ENCODE results near the gene NOL6. TPM values are rescaled to one million over a fixed set of nuclear protein-coding genes. Genes with fewer than 3 reads are reported as not detected.
A peak's percentile ranks its signal among the peaks of the same experiment; 100 is the strongest.
"Not testable (repeated sequence)": the region's sequence is repeated elsewhere in the genome, so short reads cannot be mapped to it uniquely, and the experiment has no call there.

Gene NOL6
- total RNA-seq, 4 donors from 2014 or later: 13.0 to 32.3 (median 27.0) TPM

DNA sequence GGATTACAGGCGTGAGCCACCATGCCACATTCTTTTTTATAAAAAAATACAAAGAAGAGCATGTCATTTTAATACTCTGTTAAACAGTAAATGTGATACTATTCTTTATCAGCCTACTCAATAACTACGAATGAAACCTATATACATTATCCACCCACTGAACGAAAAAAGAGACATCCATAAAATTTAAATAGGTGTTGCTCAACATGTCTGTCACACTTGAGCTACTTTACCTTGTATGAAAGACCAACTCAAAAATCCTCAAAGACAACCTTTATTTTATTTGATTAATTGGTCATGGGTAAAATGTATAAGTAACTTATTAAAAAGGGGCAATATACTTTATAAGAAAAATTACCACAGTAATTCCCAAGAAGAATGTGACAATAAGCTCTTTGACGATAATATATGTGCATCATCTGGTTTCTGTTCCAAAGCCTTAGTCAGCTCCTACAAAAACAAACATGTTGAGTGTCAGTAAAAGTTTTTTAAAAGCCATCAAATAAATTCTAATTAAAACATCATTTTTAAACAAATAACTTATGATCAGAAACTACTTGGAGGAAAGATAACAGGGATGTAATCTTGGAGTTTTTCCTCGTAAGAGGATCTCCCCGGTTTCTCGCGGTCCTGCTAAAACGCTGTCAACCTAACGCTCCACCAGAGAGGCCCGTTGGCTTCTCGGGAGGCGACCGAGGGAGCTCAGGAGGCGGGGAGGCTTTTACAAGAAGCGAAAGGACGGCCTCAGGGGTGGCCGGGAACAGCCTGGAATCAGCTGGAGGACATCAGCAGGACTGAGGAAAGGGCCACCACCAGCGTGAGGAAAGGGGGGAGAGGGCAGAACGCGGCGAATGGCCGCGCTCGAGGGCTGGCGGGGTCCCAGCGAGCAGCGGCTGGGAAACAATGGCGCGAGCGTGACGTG is 36.8 kb upstream of the NOL6 start:
- Histone ChIP-seq H3K9me3 (no peaks in the 10 kb centered on the region), H3K36me3 (no peaks in the 10 kb centered on the region), H3K27me3 (no peaks in the 10 kb centered on the region), H3K27ac (peak overlapping the region; percentile 61 to 91 (median 74)), H3K4me1 (peaks cover 4 to 9% of the 10 kb centered on the region in 2 donors), H3K4me3 (replicated peaks in 1 of 3) (peak overlapping the region; percentile 39 to 96 (median 60))
- peak in 1 of 2 donors; percentile 46 for TF ChIP-seq POLR2A (IDR thresholded peaks at IDR 0.05)
- TF ChIP-seq, protein P1, sequence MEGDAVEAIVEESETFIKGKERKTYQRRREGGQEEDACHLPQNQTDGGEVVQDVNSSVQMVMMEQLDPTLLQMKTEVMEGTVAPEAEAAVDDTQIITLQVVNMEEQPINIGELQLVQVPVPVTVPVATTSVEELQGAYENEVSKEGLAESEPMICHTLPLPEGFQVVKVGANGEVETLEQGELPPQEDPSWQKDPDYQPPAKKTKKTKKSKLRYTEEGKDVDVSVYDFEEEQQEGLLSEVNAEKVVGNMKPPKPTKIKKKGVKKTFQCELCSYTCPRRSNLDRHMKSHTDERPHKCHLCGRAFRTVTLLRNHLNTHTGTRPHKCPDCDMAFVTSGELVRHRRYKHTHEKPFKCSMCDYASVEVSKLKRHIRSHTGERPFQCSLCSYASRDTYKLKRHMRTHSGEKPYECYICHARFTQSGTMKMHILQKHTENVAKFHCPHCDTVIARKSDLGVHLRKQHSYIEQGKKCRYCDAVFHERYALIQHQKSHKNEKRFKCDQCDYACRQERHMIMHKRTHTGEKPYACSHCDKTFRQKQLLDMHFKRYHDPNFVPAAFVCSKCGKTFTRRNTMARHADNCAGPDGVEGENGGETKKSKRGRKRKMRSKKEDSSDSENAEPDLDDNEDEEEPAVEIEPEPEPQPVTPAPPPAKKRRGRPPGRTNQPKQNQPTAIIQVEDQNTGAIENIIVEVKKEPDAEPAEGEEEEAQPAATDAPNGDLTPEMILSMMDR (IDR thresholded peaks at IDR 0.05): no peak
- intact Hi-C loops (cut with DNase I): no loop called here
- peak; percentile 47 to 66 for DNase-seq
- WGBS, 2 donors: 10 to 11% methylated on average over 32 of the region's 32 CpGs

DNA sequence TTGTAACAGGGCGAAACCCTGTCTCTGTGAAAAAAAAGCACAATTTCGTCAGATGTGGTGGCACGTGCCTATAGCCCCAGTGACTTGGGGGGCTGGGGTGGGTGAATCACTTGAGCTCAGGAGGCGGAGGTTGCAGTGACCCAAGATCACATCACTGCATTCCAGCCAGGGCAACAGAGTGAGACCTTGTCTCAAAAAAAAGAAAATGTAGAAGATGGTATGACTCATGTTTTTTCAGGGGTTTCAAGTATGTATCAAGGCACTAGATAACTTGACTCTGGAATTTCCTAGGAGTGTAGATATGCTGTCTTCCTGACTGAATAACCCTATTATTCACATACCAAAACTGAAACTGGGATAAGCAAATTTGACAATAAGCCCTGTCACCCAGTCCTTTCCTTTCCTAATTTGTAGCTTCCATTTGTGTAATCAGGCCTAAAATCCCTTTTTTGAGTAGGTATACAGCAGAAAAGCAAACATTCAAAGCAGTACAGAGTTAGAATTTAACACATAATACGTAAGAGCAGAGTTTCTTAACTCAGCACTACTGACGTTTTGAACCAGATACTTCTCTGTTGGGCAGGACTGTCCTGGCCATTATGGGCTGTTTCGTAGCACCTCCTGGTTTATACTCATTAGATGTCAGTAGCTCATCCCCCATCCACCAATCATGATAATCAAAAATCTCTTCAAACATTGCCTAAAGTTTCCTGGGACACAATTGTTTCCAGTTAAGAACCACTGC is 33.1 kb upstream of the NOL6 start:
- Histone ChIP-seq H3K36me3 (no peaks in the 10 kb centered on the region), H3K27me3 (no peaks in the 10 kb centered on the region), H3K4me3 (replicated peaks in 1 of 3) (no peak overlapping the region), H3K4me1 (peaks cover 4 to 9% of the 10 kb centered on the region in 2 donors), H3K27ac (peak overlapping the region; percentile 55 to 75 (median 56)), H3K9me3 (no peaks in the 10 kb centered on the region)
- 67 to 78% methylated on average over 7 of the region's 7 CpGs for WGBS, 2 donors
- intact Hi-C loops (cut with DNase I): no loop called here
- DNase-seq: peak; percentile 41 to 63
- no peak for TF ChIP-seq POLR2A (IDR thresholded peaks at IDR 0.05)
- TF ChIP-seq, protein P1 (IDR thresholded peaks at IDR 0.05): no peak

- 80 to 81% methylated on average over 1 of the region's 1 CpG for WGBS, 2 donors
- TF ChIP-seq, protein P1 (IDR thresholded peaks at IDR 0.05): peak in 1 of 6 experiments; percentile 19
- TF ChIP-seq POLR2A (IDR thresholded peaks at IDR 0.05): no peak
- intact Hi-C loops (cut with DNase I): no loop called here
- Histone ChIP-seq H3K4me1 (no peaks in the 10 kb centered on the region), H3K27me3 (no peaks in the 10 kb centered on the region), H3K4me3 (replicated peaks in 1 of 3) (no peak overlapping the region), H3K9me3 (no peaks in the 10 kb centered on the region), H3K36me3 (no peaks in the 10 kb centered on the region), H3K27ac (no peak overlapping the region)
- no peak for DNase-seq
Measured at GRCh38 chr9:33498387-33498786, 24.7 kb upstream of the NOL6 start.

DNA sequence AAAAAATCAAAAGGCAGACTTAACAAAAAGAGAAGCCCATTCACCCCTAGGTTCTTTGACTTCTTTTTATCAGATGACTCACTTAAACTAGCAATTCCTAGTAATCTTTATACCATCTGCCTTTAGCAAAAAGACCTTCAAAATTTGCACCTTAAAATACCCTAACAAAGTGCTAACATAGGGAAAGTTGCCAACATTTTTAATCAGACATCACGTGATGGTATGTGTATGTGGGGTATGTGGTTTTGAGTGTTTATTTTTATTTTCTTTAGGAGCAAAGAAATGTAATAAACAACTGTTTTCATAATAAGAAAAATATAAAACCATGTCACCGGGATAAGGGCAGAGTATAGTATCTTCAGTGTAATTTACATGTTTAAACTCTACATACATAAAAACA is 20.1 kb upstream of the NOL6 start:
- H3K9me3 ChIP-seq; intact Hi-C loops (cut with DNase I); H3K27ac ChIP-seq; H3K4me3 ChIP-seq (replicated peaks in 1 of 3); DNase-seq; H3K27me3 ChIP-seq; H3K36me3 ChIP-seq; H3K4me1 ChIP-seq: not testable (repeated sequence)
- 71 to 78% methylated on average over 2 of the region's 2 CpGs for WGBS, 2 donors

DNA sequence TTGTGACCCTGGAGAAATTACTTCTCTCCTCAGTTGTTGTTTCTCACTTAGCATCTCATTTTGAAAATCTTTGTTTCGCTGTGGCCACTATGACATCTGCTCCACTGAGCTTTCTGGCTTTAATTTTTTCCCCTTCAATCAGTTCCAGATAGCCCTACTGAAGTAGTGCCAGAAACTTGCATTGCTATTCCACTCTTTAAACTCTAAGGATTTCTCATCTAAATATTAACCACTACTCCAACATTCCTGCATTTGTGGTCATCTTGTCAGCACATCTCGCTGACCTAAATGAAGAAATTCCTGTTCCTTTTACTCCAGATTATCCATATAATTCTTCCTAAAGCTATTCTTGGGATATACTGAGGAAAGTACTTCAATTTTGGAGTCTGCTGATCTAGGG is 15.3 kb upstream of the NOL6 start:
- Histone ChIP-seq H3K9me3 (no peaks in the 10 kb centered on the region), H3K36me3 (no peaks in the 10 kb centered on the region), H3K27ac (no peak overlapping the region), H3K27me3 (no peaks in the 10 kb centered on the region), H3K4me1 (no peaks in the 10 kb centered on the region), H3K4me3 (replicated peaks in 1 of 3) (no peak overlapping the region)
- TF ChIP-seq, protein P1 (IDR thresholded peaks at IDR 0.05): no peak
- no peak for TF ChIP-seq POLR2A (IDR thresholded peaks at IDR 0.05)
- no peak for DNase-seq
- intact Hi-C loops (cut with DNase I): no loop called here
- 83 to 88% methylated on average over 2 of the region's 2 CpGs for WGBS, 2 donors

- H3K4me1 ChIP-seq; H3K27ac ChIP-seq; H3K9me3 ChIP-seq; H3K4me3 ChIP-seq (replicated peaks in 1 of 3); intact Hi-C loops (cut with DNase I); H3K27me3 ChIP-seq; DNase-seq; H3K36me3 ChIP-seq: not testable (repeated sequence)
Measured at GRCh38 chr9:33485312-33485711, 11.6 kb upstream of the NOL6 start.

All from thyroid gland (tissue), 4 donors.